HCT116 (cell line): ENCODE measurements around the gene ZNF792. TPM values are rescaled to one million over a fixed set of nuclear protein-coding genes. Genes with fewer than 3 reads are reported as not detected.

ENCODE experiments used
- ATAC-seq: fragments of 200-7000 bp; cut with Tn5 transposase; 2 replicates; pipeline ENCODE4 v1.9.1; 2020; ENCODE audit warnings: mild to moderate bottlenecking, moderate library complexity
- BruUV-seq: library from RNA; stranded (reverse); fragments of 400-500 nt; replicated peaks from 2 replicates; lab custom pipeline; 2021; lab: Mats Ljungman, UMichigan
- CTCF ChIA-PET: fragments of 300-600 bp; sonication (Branson Sonifier 250); formaldehyde crosslinking; loops from one replicate; lab custom pipeline; 2021; ENCODE audit warnings: antibody characterized with exemption; lab: Charles Lee
- POLR2A ChIA-PET: fragments of 300-600, 350-600 bp; sonication (Branson Sonifier 250); formaldehyde crosslinking; loops from one replicate; lab custom pipeline; 2021; ENCODE audit warnings: antibody characterized with exemption; lab: Charles Lee
- RAD21 ChIA-PET, 2 experiments: fragments of 300-600 bp; sonication (Branson Sonifier 250); formaldehyde crosslinking; loops; one replicate each; lab custom pipeline; 2023; ENCODE audit warnings: low total read pairs in 2 of 2; ENCODE audit not compliant: uncharacterized antibody in 2 of 2, unreplicated experiment in 2 of 2, low non-redundant PET in 1 of 2; lab: Charles Lee
- DNase-seq: peaks from one replicate; pipeline ENCODE4 v3.0.0-alpha.2; 2010; ENCODE audit warnings: low read depth, low spot score
- H2AFZ ChIP-seq: fragments of 200-600 bp; shearing (Covaris generic), sonication (generic); 2 replicates; pipeline ENCODE4 v1.6.1; 2017; ENCODE audit warnings: low read depth, mixed run types, mixed read lengths, antibody characterized with exemption, low read length; ENCODE audit not compliant: poor library complexity, severe bottlenecking
- H3K27ac ChIP-seq: 2 replicates; pipeline ENCODE4 v1.5.1; 2012; ENCODE audit warnings: low read depth, low read length
- H3K27me3 ChIP-seq: fragments of 200-600 bp; sonication (generic); 2 replicates; pipeline ENCODE4 v1.6.1; 2016; ENCODE audit warnings: mixed run types, low read length, mixed read lengths; ENCODE audit not compliant: insufficient read depth
- H3K36me3 ChIP-seq, 2 experiments: fragments of 200-500 bp in 1 of 2; fragments of 200-600 bp in 1 of 2; sonication (Bioruptor generic) in 1 of 2; sonication (generic) in 1 of 2; 2 replicates each; pipeline versions ENCODE4 v1.5.1 to v1.6.1; 2014 to 2016; ENCODE audit warnings: low read length in 2 of 2, inconsistent platforms in 1 of 2, mixed read lengths in 1 of 2, mixed run types in 1 of 2; ENCODE audit not compliant: insufficient read depth in 2 of 2, control insufficient read depth in 1 of 2
- H3K4me1 ChIP-seq, 2 experiments: fragments of 200-600 bp in 1 of 2; sonication (generic) in 1 of 2; 2 replicates each; pipeline versions ENCODE4 v1.5.1 to v1.6.1; 2012 to 2017; ENCODE audit warnings: low read length in 2 of 2, inconsistent platforms in 1 of 2, mild to moderate bottlenecking in 1 of 2, mixed read lengths in 1 of 2, mixed run types in 1 of 2, moderate library complexity in 1 of 2; ENCODE audit not compliant: insufficient read depth in 2 of 2, control insufficient read depth in 1 of 2
- H3K4me2 ChIP-seq: fragments of 200-600 bp; sonication (generic); 2 replicates; pipeline ENCODE4 v1.6.1; 2017; ENCODE audit warnings: mixed run types, low read length, mixed read lengths
- H3K4me3 ChIP-seq, 2 experiments: fragments of 200-600 bp in 1 of 2; sonication (generic) in 1 of 2; replicated peaks in 1 of 2; 2 replicates each; pipeline ENCODE4 v1.5.1; 2011 to 2016; ENCODE audit warnings: low read length in 2 of 2, control low read depth in 1 of 2, low read depth in 1 of 2, mild to moderate bottlenecking in 1 of 2, mixed read lengths in 1 of 2, mixed run types in 1 of 2
- H3K79me2 ChIP-seq: fragments of 200-600 bp; sonication (generic); 2 replicates; pipeline ENCODE4 v1.6.1; 2017; ENCODE audit warnings: mild to moderate bottlenecking, mixed run types, low read length, moderate library complexity, mixed read lengths; ENCODE audit not compliant: insufficient read depth
- H3K9ac ChIP-seq: fragments of 200-600 bp; sonication (generic); 2 replicates; pipeline ENCODE4 v1.6.1; 2016; ENCODE audit warnings: low read length, mixed read lengths
- H3K9me2 ChIP-seq: fragments of 200-600 bp; sonication (generic), shearing (Covaris generic); 2 replicates; pipeline ENCODE4 v1.6.1; 2017; ENCODE audit warnings: mixed run types, mild to moderate bottlenecking, moderate library complexity; ENCODE audit not compliant: insufficient read depth
- H3K9me3 ChIP-seq, 2 experiments: fragments of 200-500 bp in 1 of 2; fragments of 200-600 bp in 1 of 2; sonication (Bioruptor generic) in 1 of 2; sonication (generic) in 1 of 2; 2 replicates each; pipeline ENCODE4 v1.6.1; 2014 to 2017; ENCODE audit warnings: low read length in 2 of 2, mixed read lengths in 2 of 2, inconsistent platforms in 1 of 2, low read depth in 1 of 2, mild to moderate bottlenecking in 1 of 2, mixed run types in 1 of 2, moderate library complexity in 1 of 2; ENCODE audit not compliant: control insufficient read depth in 1 of 2, insufficient read depth in 1 of 2
- H4K20me1 ChIP-seq: fragments of 200-600 bp; sonication (generic), shearing (Covaris generic); 2 replicates; pipeline ENCODE4 v1.6.1; 2017; ENCODE audit warnings: mixed run types, mild to moderate bottlenecking, moderate library complexity; ENCODE audit not compliant: insufficient read depth
- CBX3 ChIP-seq: IDR thresholded peaks from 2 replicates; pipeline ENCODE4 v1.6.1; 2012; ENCODE audit warnings: low read depth
- CEBPB ChIP-seq: IDR thresholded peaks from 2 replicates; pipeline ENCODE4 v1.6.1; 2012; ENCODE audit warnings: low read depth
- EZH2phosphoT487 ChIP-seq: fragments of 200-600 bp; IDR thresholded peaks from 2 replicates; pipeline ENCODE4 v1.6.1; 2018; ENCODE audit warnings: antibody characterized with exemption, borderline replicate concordance
- FOSL1 ChIP-seq: IDR thresholded peaks from 2 replicates; pipeline ENCODE4 v1.6.1; 2012; ENCODE audit warnings: low read depth
- POLR2A ChIP-seq: IDR thresholded peaks from 2 replicates; pipeline ENCODE4 v1.7.0; 2011; ENCODE audit warnings: borderline replicate concordance; ENCODE audit not compliant: insufficient read depth, insufficient read length; ENCODE audit errors: extremely low read depth
- RAD21 ChIP-seq: IDR thresholded peaks from 2 replicates; pipeline ENCODE4 v1.6.1; 2012; ENCODE audit warnings: low read depth, mild to moderate bottlenecking
- SIN3A ChIP-seq: IDR thresholded peaks from 2 replicates; pipeline ENCODE4 v1.6.1; 2012; ENCODE audit warnings: low read depth
- SP1 ChIP-seq: IDR thresholded peaks from 2 replicates; pipeline ENCODE4 v1.6.1; 2012; ENCODE audit warnings: low read depth
- SRF ChIP-seq: IDR thresholded peaks from 2 replicates; pipeline ENCODE4 v1.6.1; 2012; ENCODE audit warnings: low read depth
- TCF7L2 ChIP-seq: IDR thresholded peaks from 2 replicates; pipeline ENCODE4 v1.7.0; 2011; ENCODE audit warnings: borderline replicate concordance, inconsistent platforms; ENCODE audit not compliant: insufficient read depth, insufficient read length; ENCODE audit errors: extremely low read depth
- YY1 ChIP-seq: IDR thresholded peaks from 2 replicates; pipeline ENCODE4 v1.6.1; 2011; ENCODE audit warnings: low read length, low read depth, moderate library complexity, mild to moderate bottlenecking; ENCODE audit not compliant: insufficient replicate concordance; ENCODE audit errors: extremely low read depth
- ZFX ChIP-seq: fragments of 450-650 bp; IDR thresholded peaks from 2 replicates; pipeline ENCODE4 v1.6.1; 2017
- ZNF274 ChIP-seq: fragments of 200-500 bp; sonication (Bioruptor generic); IDR thresholded peaks from 2 replicates; pipeline ENCODE4 v1.6.1; 2014; ENCODE audit warnings: mild to moderate bottlenecking, low read depth, low read length, inconsistent platforms
- intact Hi-C: fragments of 100-400 bp; cut with micrococcal nuclease; formaldehyde crosslinking; loops from 2 replicates; pipeline ENCODE4 v1.10.0; 2022
- total RNA-seq: library from RNA; stranded (reverse); gene quantifications from one replicate; pipeline ENCODE4 v1.2.1, GENCODE V29; 2021; ENCODE audit not compliant: unreplicated experiment
- TF ChIP-seq, protein P1 (sequence below): IDR thresholded peaks from 2 replicates; pipeline ENCODE4 v1.6.1; 2012
- TF ChIP-seq, protein P2 (sequence below): IDR thresholded peaks from 2 replicates; pipeline ENCODE4 v1.6.1; 2012
- TF ChIP-seq, protein P3 (sequence below), 3 experiments: fragments of 200-600 bp in 1 of 3; sonication (generic) in 1 of 3; IDR thresholded peaks in 2 of 3; conservative IDR thresholded peaks in 1 of 3; 2 replicates each; pipeline ENCODE4 v1.5.1; 2012 to 2017; ENCODE audit warnings: low read depth in 2 of 3, low read length in 2 of 3, antibody characterized with exemption in 1 of 3, borderline replicate concordance in 1 of 3, control low read depth in 1 of 3, mild to moderate bottlenecking in 1 of 3, mixed read lengths in 1 of 3, mixed run types in 1 of 3, moderate library complexity in 1 of 3; ENCODE audit not compliant: insufficient read depth in 1 of 3
- TF ChIP-seq, protein P4 (sequence below): IDR thresholded peaks from 2 replicates; pipeline ENCODE4 v1.6.1; 2012; ENCODE audit warnings: low read depth

Gene ZNF792
- total RNA-seq, 1 experiment from 2014 or later = 3.6 TPM

DNA sequence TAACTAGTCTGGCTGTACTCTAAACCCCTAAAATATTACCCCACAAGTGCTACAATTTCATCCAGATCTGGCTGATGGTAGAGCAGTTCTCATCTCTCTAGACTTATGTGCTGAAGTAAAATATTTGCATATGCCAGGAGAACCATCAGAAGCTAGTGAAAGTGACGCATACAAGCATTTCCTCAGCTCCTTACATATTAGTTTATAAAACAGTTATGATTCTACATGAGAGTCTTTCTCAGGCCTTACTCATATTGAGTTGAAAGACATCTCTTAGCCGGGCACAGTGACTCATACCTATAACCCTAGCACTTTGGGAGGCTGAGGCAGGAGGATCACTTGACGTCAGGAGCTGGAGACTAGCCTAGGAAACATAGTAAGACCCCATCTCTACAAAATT, 53.3 kb downstream of the ZNF792 start:
- no peak overlapping the region for H2AFZ ChIP-seq
- ChIA-PET CTCF (no interaction called here), POLR2A (no interaction called here), RAD21 (no interaction called here)
- intact Hi-C loops = no loop called here
- no peak overlapping the region for H3K27ac ChIP-seq
- DNase-seq (no peak), ATAC-seq (no peak)
- no peak overlapping the region for H3K4me2 ChIP-seq
- H4K20me1 ChIP-seq = no peaks in the 10 kb centered on the region
- TF ChIP-seq, protein P1, sequence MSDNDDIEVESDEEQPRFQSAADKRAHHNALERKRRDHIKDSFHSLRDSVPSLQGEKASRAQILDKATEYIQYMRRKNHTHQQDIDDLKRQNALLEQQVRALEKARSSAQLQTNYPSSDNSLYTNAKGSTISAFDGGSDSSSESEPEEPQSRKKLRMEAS = no peak
- no peak for TF ChIP-seq ZNF274
- TF ChIP-seq, protein P2, sequence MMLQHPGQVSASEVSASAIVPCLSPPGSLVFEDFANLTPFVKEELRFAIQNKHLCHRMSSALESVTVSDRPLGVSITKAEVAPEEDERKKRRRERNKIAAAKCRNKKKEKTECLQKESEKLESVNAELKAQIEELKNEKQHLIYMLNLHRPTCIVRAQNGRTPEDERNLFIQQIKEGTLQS = no peak
- no peak for TF ChIP-seq SRF
- TF ChIP-seq YY1 = no peak
- no peak for TF ChIP-seq POLR2A
- no peak for TF ChIP-seq RAD21
- no peak for TF ChIP-seq CEBPB
- TF ChIP-seq, protein P3, sequence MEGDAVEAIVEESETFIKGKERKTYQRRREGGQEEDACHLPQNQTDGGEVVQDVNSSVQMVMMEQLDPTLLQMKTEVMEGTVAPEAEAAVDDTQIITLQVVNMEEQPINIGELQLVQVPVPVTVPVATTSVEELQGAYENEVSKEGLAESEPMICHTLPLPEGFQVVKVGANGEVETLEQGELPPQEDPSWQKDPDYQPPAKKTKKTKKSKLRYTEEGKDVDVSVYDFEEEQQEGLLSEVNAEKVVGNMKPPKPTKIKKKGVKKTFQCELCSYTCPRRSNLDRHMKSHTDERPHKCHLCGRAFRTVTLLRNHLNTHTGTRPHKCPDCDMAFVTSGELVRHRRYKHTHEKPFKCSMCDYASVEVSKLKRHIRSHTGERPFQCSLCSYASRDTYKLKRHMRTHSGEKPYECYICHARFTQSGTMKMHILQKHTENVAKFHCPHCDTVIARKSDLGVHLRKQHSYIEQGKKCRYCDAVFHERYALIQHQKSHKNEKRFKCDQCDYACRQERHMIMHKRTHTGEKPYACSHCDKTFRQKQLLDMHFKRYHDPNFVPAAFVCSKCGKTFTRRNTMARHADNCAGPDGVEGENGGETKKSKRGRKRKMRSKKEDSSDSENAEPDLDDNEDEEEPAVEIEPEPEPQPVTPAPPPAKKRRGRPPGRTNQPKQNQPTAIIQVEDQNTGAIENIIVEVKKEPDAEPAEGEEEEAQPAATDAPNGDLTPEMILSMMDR (IDR thresholded peaks at IDR 0.05 in 2 of 3, conservative IDR thresholded peaks at IDR 0.05 in 1 of 3; ENCODE audit: borderline replicate concordance in 1 of 3, insufficient read depth in 1 of 3, low read depth in 2 of 3, low read length in 2 of 3) = no peak
- TF ChIP-seq ZFX = no peak
- no peak for TF ChIP-seq FOSL1
- TF ChIP-seq TCF7L2 = no peak
- TF ChIP-seq SP1 = no peak
- no peak for TF ChIP-seq SIN3A
- TF ChIP-seq, protein P4, sequence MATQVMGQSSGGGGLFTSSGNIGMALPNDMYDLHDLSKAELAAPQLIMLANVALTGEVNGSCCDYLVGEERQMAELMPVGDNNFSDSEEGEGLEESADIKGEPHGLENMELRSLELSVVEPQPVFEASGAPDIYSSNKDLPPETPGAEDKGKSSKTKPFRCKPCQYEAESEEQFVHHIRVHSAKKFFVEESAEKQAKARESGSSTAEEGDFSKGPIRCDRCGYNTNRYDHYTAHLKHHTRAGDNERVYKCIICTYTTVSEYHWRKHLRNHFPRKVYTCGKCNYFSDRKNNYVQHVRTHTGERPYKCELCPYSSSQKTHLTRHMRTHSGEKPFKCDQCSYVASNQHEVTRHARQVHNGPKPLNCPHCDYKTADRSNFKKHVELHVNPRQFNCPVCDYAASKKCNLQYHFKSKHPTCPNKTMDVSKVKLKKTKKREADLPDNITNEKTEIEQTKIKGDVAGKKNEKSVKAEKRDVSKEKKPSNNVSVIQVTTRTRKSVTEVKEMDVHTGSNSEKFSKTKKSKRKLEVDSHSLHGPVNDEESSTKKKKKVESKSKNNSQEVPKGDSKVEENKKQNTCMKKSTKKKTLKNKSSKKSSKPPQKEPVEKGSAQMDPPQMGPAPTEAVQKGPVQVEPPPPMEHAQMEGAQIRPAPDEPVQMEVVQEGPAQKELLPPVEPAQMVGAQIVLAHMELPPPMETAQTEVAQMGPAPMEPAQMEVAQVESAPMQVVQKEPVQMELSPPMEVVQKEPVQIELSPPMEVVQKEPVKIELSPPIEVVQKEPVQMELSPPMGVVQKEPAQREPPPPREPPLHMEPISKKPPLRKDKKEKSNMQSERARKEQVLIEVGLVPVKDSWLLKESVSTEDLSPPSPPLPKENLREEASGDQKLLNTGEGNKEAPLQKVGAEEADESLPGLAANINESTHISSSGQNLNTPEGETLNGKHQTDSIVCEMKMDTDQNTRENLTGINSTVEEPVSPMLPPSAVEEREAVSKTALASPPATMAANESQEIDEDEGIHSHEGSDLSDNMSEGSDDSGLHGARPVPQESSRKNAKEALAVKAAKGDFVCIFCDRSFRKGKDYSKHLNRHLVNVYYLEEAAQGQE = no peak
- no peak for TF ChIP-seq CBX3
- TF ChIP-seq EZH2phosphoT487 = no peak
- H3K9me2 ChIP-seq = no peaks in the 10 kb centered on the region
- H3K79me2 ChIP-seq = no peaks in the 10 kb centered on the region
- no peaks in the 10 kb centered on the region for H3K36me3 ChIP-seq
- BruUV-seq = no TSS peak
- no peak overlapping the region for H3K4me3 ChIP-seq
- no peaks in the 10 kb centered on the region for H3K27me3 ChIP-seq
- no peaks in the 10 kb centered on the region for H3K4me1 ChIP-seq
- H3K9ac ChIP-seq = no peak overlapping the region
- H3K9me3 ChIP-seq = peaks cover 0 to under 1% of the 10 kb centered on the region in 2 experiments; a peak in 1 of 4 replicates
